Right atrium auricular region (tissue), 2 donors: ENCODE data around the gene CSRP1. TPM values are rescaled to one million over a fixed set of nuclear protein-coding genes. Genes with fewer than 3 reads are reported as not detected.
"Not testable (repeated sequence)": the region's sequence is repeated elsewhere in the genome, so short reads cannot be mapped to it uniquely, and the experiment has no call there.

ENCODE experiments used
- DNase-seq: peaks from one replicate; pipeline ENCODE4 v3.0.0-alpha.2; 2019; ENCODE audit warnings: low spot score
- H3K27ac ChIP-seq, 2 donors: fragments of 200-600 bp; sonication (generic); 1 replicate in 1 of 2; 2 replicates in 1 of 2; pipeline ENCODE4 v1.5.1; 2016 to 2019
- H3K27me3 ChIP-seq, 2 donors: fragments of 200-600 bp; sonication (generic); one replicate each; pipeline versions ENCODE4 v1.5.1 to v1.6.0; 2017 to 2019
- H3K36me3 ChIP-seq: fragments of 200-600 bp; sonication (generic); one replicate; pipeline ENCODE4 v1.5.1; 2016
- H3K4me1 ChIP-seq, 2 donors: fragments of 200-600 bp; sonication (generic); one replicate each; pipeline versions ENCODE4 v1.5.1 to v1.6.0; 2017 to 2019
- H3K4me3 ChIP-seq, 2 donors: fragments of 200-600 bp; sonication (generic); 1 replicate in 1 of 2; 2 replicates in 1 of 2; pipeline ENCODE4 v1.5.1; 2017 to 2019; ENCODE audit warnings: mild to moderate bottlenecking in 1 of 2, moderate library complexity in 1 of 2
- H3K9me3 ChIP-seq, 2 donors: fragments of 200-600 bp; sonication (generic); one replicate each; pipeline ENCODE4 v1.5.1; 2019
- total RNA-seq, 2 donors: library from RNA; depleted of rRNA; stranded (reverse); fragments of >200 nt; gene quantifications; one replicate each; pipeline ENCODE4 v1.1.0, GENCODE V29; 2016
- TF ChIP-seq, protein P1 (sequence below), 2 donors: fragments of 200-600 bp; sonication (generic); IDR thresholded peaks; one replicate each; pipeline ENCODE4 v1.5.1; 2019; ENCODE audit warnings: antibody characterized with exemption in 2 of 2

Gene CSRP1
- total RNA-seq, 2 donors from 2014 or later = 138 to 719 TPM

DNA sequence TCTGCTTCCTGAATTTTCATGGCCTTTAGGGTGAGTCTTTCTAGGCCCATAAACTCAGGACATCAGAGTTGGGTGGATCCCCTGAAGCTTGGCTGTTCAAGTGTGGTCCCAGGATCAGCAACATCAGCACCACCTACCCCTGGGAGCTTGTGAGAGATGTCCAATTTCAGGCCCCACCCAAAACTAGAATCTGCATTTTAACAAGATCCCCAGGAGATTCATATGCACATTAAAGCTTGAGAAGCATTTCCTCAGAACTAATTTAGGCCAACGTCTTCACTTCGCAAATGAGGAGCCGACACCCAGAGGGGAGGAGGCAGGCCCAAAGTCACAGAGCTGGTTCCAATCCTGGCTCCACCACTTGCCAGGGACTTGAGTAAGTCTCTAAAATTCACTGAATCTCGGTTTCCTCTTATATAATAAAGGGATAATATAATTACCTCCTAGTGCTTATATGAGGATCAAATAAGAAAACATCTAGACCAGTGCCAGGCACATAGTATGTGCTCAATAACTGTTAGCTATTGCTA lies 27.7 kb downstream of the CSRP1 start:
- peaks cover 0 to 26% of the 10 kb centered on the region in 2 donors for H3K4me1 ChIP-seq
- peak overlapping the region in 1 of 2 donors; percentile 75 for H3K27ac ChIP-seq
- H3K36me3 ChIP-seq = peaks cover 9% of the 10 kb centered on the region
- H3K27me3 ChIP-seq = no peaks in the 10 kb centered on the region
- H3K9me3 ChIP-seq = no peaks in the 10 kb centered on the region
- no peak for DNase-seq
- no peak overlapping the region for H3K4me3 ChIP-seq
- TF ChIP-seq, protein P1, sequence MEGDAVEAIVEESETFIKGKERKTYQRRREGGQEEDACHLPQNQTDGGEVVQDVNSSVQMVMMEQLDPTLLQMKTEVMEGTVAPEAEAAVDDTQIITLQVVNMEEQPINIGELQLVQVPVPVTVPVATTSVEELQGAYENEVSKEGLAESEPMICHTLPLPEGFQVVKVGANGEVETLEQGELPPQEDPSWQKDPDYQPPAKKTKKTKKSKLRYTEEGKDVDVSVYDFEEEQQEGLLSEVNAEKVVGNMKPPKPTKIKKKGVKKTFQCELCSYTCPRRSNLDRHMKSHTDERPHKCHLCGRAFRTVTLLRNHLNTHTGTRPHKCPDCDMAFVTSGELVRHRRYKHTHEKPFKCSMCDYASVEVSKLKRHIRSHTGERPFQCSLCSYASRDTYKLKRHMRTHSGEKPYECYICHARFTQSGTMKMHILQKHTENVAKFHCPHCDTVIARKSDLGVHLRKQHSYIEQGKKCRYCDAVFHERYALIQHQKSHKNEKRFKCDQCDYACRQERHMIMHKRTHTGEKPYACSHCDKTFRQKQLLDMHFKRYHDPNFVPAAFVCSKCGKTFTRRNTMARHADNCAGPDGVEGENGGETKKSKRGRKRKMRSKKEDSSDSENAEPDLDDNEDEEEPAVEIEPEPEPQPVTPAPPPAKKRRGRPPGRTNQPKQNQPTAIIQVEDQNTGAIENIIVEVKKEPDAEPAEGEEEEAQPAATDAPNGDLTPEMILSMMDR (IDR thresholded peaks at IDR 0.05) = no peak

DNA sequence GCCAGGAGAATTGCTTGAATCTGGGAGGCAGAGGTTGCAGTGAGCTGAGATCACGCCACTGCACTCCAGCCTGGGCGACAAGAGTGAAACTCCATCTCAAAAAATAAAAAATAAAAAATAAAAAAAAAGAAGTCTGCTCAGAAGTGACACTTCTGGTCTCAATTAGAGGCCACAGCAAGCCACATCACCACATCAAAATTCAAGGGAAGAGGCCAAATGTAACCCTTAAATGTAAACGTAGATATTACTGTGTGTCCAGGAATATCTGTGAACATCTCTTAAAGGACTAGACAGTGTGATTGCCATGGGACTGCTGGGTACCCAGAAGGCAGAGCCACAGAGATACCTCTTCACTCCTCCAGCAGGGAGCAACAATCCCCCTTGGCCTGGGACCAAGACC lies 28.3 kb downstream of the CSRP1 start:
- not testable (repeated sequence) for H3K36me3 ChIP-seq, H3K9me3 ChIP-seq, DNase-seq, H3K27ac ChIP-seq, H3K27me3 ChIP-seq, H3K4me3 ChIP-seq
- H3K4me1 ChIP-seq = peaks cover 0 to 26% of the 10 kb centered on the region in 2 donors

DNA sequence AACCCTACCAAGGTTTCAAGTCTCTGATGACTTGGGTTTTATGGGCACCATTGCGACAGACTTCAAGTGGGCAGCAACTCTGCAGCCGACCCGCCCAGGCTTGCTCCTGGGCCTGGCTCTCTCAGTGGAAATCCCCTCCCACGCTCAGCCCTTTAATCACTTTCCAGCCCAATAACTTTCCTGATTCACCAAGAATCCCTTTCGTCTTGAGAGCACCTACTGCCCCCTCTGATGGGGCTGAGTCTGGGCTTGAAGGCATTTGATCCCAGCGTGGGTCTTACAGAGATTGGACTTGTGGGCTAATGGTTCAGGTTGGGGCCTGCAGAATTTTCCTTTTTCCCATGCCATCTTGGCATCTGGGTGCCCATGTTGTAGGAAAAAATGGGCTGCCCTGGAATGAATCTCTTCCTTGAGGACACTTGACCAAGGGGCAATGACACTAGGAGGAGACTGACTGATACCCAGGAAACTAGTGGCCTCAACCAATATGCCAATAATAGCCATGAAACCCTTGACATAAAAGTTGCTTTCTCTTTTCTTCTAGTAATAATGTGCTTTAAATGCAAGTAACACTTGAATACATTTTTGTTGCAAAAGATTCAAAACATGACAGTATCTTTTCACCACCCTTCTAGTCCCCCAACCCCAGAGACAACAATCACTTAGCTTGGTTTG lies 30.1 kb downstream of the CSRP1 start:
- Histone ChIP-seq H3K9me3 (no peaks in the 10 kb centered on the region), H3K4me1 (peaks cover 0 to 21% of the 10 kb centered on the region in 2 donors), H3K36me3 (no peaks in the 10 kb centered on the region), H3K4me3 (no peak overlapping the region), H3K27ac (no peak overlapping the region), H3K27me3 (no peaks in the 10 kb centered on the region)
- TF ChIP-seq, protein P1 (IDR thresholded peaks at IDR 0.05) = no peak
- no peak for DNase-seq

DNA sequence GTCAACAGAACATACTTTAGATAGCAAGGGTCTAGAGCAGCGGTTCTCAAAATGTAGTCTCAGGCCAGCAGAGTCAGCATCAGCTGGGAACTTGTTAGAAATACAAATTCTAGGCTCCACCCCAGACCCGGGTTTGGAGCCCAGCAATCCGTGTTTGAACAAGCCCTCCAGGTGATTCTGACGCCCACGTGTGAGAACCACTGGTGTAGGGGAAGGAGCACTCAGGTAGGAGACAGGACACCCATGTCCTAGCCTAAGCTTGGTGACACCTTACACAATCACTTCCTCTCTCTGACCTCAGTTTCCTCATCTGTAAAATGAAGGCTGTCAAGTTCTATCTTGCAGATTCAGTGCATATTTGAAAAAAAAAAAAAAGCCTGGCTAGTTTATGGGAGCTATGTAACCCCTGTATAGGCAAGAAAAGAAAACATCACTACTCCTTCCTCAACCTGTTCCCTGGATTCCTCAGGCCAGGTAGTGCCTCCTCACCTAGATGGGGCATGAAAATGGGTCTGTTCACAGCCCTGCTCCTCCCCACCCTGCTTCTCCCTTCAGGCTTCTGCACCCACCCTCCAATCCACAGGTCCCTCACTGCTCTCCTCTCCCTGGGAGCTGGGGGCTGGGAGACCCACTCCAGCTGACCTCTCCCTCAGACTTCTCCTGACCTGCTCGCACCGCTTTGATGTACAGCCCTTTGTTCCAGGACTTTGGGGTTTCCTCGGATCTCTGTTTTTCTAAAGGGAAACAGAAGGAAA lies 30.8 kb downstream of the CSRP1 start:
- TF ChIP-seq, protein P1 (IDR thresholded peaks at IDR 0.05) = no peak
- H3K36me3 ChIP-seq = no peaks in the 10 kb centered on the region
- no peak overlapping the region for H3K27ac ChIP-seq
- H3K27me3 ChIP-seq = no peaks in the 10 kb centered on the region
- H3K4me1 ChIP-seq = peaks cover 0 to 18% of the 10 kb centered on the region in 2 donors
- no peaks in the 10 kb centered on the region for H3K9me3 ChIP-seq
- DNase-seq = no peak
- no peak overlapping the region for H3K4me3 ChIP-seq

DNA sequence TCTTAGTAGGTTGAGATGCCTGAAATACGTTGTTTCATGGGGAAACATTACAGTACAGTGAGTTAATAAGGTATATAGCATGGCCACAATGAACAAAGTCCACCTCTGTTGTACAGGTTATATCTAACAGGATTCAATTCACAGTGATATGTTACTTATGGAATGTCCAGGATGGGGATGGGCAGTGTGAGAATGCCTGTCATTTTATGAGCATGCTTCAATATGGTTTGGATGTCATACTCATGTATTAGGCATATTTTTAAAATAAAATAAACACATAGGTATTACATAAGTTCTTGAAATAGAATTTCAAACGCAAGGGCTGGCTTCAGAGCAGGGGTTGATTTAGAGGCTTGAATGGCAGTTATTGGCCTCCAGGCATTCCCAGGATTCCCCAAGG lies 31.8 kb downstream of the CSRP1 start:
- no peak for DNase-seq
- TF ChIP-seq, protein P1 (IDR thresholded peaks at IDR 0.05) = no peak
- Histone ChIP-seq H3K36me3 (no peaks in the 10 kb centered on the region), H3K4me3 (no peak overlapping the region), H3K27me3 (no peaks in the 10 kb centered on the region), H3K4me1 (peaks cover 0 to 8% of the 10 kb centered on the region in 2 donors), H3K9me3 (no peaks in the 10 kb centered on the region), H3K27ac (no peak overlapping the region)

DNA sequence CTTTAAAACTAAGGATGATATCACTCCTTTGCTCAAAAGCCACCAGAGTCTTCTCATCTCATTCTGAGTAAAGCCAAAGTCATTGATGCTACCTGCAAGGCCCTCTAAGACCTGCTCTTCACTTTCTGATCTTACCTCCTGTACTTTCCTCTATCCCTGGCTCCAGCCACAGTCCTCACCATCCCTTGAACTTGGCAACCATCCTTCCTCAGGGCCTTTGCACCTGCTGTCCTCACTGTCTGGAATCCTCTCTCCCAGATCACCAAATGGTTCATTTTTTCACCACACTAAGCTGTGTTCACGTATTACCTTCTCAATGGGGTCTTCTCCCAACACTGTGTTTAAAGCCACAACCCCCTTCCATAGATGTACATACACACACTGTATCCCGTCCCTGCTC lies 33.6 kb downstream of the CSRP1 start:
- H3K4me3 ChIP-seq = no peak overlapping the region
- H3K9me3 ChIP-seq = no peaks in the 10 kb centered on the region
- no peaks in the 10 kb centered on the region for H3K27me3 ChIP-seq
- TF ChIP-seq, protein P1 (IDR thresholded peaks at IDR 0.05) = no peak
- no peak for DNase-seq
- no peak overlapping the region for H3K27ac ChIP-seq
- peaks cover 0 to 13% of the 10 kb centered on the region in 2 donors for H3K4me1 ChIP-seq
- no peaks in the 10 kb centered on the region for H3K36me3 ChIP-seq

DNA sequence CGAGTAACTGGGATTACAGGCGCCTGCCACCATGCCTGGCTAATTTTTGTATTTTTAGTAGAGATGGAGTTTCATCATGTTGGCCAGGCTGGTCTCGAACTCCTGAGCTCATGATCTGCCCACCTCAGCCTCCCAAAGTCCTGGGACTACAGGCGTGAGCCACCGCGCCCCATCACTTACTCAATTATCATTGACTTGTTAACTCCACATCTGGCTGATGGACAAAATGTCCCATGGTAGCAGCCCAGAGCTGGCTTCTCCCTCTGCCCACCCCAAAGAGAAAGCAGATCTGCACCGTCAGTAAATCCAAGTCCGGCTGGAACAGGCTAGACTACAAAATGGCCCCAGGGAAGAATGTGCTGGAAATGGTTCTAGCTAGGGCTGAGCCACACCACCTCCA lies 34.6 kb downstream of the CSRP1 start:
- H3K4me3 ChIP-seq, H3K36me3 ChIP-seq, H3K27me3 ChIP-seq, DNase-seq, H3K9me3 ChIP-seq: not testable (repeated sequence)
- peaks cover 0 to 21% of the 10 kb centered on the region in 2 donors for H3K4me1 ChIP-seq
- peak overlapping the region in 1 of 2 donors; percentile 13 for H3K27ac ChIP-seq
